ENCODE measurements around the gene ZSWIM3. TPM values are rescaled to one million over a fixed set of nuclear protein-coding genes. Genes with fewer than 3 reads are reported as not detected.

The ZSWIM3 gene
- total RNA-seq, 6 experiments from 2014 or later: 1.7 to 2.7 (median 1.9) TPM

DNA sequence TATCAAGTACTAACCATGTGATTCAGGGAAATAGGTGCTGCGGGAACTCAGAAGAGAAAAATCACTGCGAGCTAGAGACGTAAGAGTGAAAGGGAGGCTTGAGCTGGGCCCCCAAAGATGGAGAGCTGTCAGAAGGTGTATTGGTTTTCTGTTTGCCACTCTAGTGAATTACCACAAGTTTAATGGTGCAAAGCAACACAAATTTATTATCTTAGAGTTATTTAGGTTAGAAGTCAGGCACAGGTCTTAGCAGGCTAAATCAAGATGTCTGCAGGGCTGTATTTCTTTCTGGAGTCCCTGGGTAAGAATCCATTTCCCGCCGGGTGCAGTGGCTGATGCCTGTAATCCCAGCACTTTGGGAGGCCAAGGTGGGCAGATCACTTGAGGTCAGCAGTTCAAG lies 2.5 kb downstream of the ZSWIM3 start:
- ATAC-seq: no peak
- H3K27me3 ChIP-seq: no peaks in the 10 kb centered on the region
- no peaks in the 10 kb centered on the region for H3K36me3 ChIP-seq
- TF ChIP-seq POLR2A (IDR thresholded peaks at IDR 0.05): no peak
- no peaks in the 10 kb centered on the region for H3K9me3 ChIP-seq
- peaks cover 0 to 21% (median 8%) of the 10 kb centered on the region in 4 donors for H3K4me1 ChIP-seq
- no peak for DNase-seq
- intact Hi-C loops (cut with DNase I): no loop called here
- H3K4me3 ChIP-seq: no peak overlapping the region
- 96% methylated on average over 4 of the region's 5 CpGs for WGBS (ENCODE audit: insufficient coverage, low coverage, low lambda C conversion rate, missing lambda C conversion rate)
- H3K27ac ChIP-seq: no peak overlapping the region

DNA sequence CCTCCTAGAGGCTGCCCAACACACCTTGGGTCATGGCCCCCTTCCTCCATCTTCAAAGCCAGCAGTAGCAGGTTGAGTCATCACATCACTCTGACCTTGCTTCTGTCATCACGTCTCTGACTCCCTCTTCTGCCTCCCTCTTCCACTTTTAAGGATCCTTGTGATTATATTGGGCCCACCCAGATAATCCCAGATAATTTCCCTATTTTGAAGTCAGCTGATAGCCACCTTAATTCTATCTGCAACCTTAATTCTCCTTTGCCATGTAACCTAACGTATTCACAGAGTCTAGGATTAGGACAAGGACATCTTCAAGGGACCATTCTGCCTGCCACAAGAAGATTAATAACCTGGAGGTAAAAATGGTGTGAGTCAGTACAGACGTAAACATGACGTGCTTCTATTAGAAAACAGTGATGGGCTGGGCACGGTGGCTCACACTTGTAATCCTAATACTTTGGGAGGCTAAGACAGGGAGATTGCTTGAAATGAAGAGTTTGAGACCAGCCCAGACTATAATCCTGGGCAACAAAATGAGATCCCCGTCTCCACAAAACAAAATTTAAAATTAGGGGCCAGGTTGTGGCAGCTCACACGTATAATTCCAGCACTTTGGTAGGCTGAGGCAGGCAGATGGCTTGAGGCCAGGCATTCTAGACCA lies 3.3 kb downstream of the ZSWIM3 start:
- Histone ChIP-seq H3K27me3 (no peaks in the 10 kb centered on the region), H3K36me3 (no peaks in the 10 kb centered on the region), H3K4me1 (peaks cover 0 to 17% (median 5%) of the 10 kb centered on the region in 4 donors), H3K4me3 (no peak overlapping the region), H3K27ac (no peak overlapping the region), H3K9me3 (no peaks in the 10 kb centered on the region)
- DNase-seq (no peak), ATAC-seq (no peak)
- intact Hi-C loops (cut with DNase I): no loop called here
- TF ChIP-seq, protein P1, sequence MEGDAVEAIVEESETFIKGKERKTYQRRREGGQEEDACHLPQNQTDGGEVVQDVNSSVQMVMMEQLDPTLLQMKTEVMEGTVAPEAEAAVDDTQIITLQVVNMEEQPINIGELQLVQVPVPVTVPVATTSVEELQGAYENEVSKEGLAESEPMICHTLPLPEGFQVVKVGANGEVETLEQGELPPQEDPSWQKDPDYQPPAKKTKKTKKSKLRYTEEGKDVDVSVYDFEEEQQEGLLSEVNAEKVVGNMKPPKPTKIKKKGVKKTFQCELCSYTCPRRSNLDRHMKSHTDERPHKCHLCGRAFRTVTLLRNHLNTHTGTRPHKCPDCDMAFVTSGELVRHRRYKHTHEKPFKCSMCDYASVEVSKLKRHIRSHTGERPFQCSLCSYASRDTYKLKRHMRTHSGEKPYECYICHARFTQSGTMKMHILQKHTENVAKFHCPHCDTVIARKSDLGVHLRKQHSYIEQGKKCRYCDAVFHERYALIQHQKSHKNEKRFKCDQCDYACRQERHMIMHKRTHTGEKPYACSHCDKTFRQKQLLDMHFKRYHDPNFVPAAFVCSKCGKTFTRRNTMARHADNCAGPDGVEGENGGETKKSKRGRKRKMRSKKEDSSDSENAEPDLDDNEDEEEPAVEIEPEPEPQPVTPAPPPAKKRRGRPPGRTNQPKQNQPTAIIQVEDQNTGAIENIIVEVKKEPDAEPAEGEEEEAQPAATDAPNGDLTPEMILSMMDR (IDR thresholded peaks at IDR 0.05): no peak
- WGBS (ENCODE audit: insufficient coverage, low coverage, low lambda C conversion rate, missing lambda C conversion rate): 67% methylated on average over 6 of the region's 7 CpGs

DNA sequence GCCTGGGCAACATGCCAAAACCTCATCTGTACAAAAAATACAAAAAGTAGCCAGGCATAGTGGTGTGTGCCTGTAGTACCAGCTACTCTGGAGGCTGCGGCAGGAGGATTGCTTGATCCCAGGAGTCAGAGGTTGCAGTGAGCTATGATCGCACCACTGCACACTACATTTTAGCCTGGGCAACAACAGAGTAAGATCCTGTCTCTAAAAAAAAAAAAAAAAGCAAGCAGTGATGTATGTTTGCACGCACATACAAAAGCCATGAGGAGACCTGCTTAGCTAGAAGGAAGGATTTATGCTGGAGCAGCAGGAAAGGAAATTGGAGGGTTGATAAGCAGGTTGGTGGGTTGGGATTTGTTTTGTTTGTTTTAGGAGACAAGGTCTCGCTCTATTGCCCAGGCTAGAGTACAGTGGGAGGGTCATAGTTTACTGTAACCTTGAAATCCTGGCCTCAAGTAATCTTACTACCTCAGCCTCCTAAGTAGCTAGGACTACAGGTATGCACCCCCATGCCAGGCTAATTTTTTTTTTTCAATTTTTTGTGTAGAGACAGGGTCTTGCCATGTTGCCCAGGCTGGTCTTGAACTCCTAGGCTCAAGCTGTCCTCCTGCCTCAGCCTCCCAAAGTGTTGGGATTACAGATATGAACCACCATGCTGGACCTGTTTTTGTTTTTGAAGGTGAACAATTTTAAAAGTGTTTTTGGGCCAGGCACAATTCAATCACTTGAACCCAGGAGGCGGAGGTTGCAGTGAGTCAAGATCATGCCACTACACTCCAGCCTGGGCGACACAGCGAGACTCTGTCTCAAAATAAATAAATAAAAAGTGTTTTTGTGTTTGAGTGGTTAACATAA lies 4.0 kb downstream of the ZSWIM3 start:
- TF ChIP-seq, protein P1 (IDR thresholded peaks at IDR 0.05): no peak
- no peak for TF ChIP-seq POLR2A (IDR thresholded peaks at IDR 0.05)
- H3K9me3 ChIP-seq: no peaks in the 10 kb centered on the region
- peaks cover 0 to 10% (median 1%) of the 10 kb centered on the region in 4 donors for H3K4me1 ChIP-seq
- WGBS (ENCODE audit: insufficient coverage, low coverage, low lambda C conversion rate, missing lambda C conversion rate): 85% methylated on average over 6 of the region's 7 CpGs
- no peak overlapping the region for H3K4me3 ChIP-seq
- DNase-seq (no peak), ATAC-seq (no peak)
- no peak overlapping the region for H3K27ac ChIP-seq
- intact Hi-C loops (cut with DNase I): no loop called here
- H3K27me3 ChIP-seq: no peaks in the 10 kb centered on the region
- H3K36me3 ChIP-seq: no peaks in the 10 kb centered on the region

DNA sequence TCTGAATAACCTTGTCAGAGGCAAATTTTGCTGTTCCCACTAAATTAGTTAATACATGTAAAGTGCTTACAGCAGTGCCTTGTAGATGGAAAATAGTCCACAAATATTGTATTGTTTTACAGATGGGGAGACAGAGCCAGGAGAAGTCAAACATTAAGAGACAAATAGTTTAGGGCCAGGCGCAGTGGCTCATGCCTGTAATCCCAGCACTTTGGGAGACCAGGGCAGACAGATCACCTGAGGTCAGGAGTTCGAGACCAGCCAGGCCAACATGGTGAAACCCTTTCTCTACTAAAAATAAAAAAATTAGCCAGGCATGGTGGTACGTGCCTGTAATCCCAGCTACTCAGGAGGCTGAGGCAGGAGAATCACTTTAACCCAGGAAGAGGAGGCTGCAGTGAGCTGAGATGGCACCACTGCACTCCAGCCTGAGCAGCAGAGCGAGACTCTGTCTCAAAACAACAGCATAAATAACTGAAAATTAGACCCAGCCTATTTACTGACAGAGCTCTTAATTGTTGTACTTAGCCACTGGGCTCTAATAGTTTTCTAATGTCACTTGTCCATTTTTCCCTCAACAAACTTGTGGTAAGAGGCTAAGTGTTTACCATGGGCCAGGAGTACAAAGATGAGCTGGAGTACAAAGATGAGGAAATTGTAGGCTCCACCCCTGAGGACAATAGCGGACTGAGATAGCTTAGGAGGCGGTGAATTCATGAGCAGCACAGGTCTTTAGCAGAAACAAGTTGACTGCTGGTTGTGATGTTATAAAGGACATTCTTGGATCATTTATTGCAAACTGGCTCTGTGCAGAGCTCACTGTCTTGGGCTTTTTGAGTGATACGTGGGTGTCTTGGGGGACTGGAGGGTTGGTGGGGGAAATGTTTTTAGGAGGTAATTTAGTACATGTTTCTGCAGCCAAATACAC lies 6.4 kb downstream of the ZSWIM3 start:
- no peak overlapping the region for H3K27ac ChIP-seq
- WGBS (ENCODE audit: insufficient coverage, low coverage, low lambda C conversion rate, missing lambda C conversion rate): 84% methylated on average over 6 of the region's 7 CpGs
- no peaks in the 10 kb centered on the region for H3K27me3 ChIP-seq
- H3K36me3 ChIP-seq: no peaks in the 10 kb centered on the region
- H3K9me3 ChIP-seq: no peaks in the 10 kb centered on the region
- DNase-seq (no peak), ATAC-seq (peak in 2 of 4 donors; percentile 18 to 43)
- no peak overlapping the region for H3K4me3 ChIP-seq
- peaks cover 0 to 4% (median 0%) of the 10 kb centered on the region in 4 donors for H3K4me1 ChIP-seq
- TF ChIP-seq POLR2A (IDR thresholded peaks at IDR 0.05): no peak
- TF ChIP-seq, protein P1 (IDR thresholded peaks at IDR 0.05): no peak
- intact Hi-C loops (cut with DNase I): no loop called here

Data from right lobe of liver (tissue), 6 donors.